ENCODE results near the gene GRIFIN.

GRCh38 chr7:2445898-2446555 lies 30.2 kb downstream of the GRIFIN start:
- TF ChIP-seq POLR2AphosphoS5 (IDR thresholded peaks at IDR 0.05) (no peak), CTCF (IDR thresholded peaks at IDR 0.05) (no peak)
